Measurements from ENCODE around the gene CAV1. TPM values are rescaled to one million over a fixed set of nuclear protein-coding genes. Genes with fewer than 3 reads are reported as not detected.

Gene CAV1
- total RNA-seq, 1 experiment from 2014 or later: 20.2 TPM

DNA sequence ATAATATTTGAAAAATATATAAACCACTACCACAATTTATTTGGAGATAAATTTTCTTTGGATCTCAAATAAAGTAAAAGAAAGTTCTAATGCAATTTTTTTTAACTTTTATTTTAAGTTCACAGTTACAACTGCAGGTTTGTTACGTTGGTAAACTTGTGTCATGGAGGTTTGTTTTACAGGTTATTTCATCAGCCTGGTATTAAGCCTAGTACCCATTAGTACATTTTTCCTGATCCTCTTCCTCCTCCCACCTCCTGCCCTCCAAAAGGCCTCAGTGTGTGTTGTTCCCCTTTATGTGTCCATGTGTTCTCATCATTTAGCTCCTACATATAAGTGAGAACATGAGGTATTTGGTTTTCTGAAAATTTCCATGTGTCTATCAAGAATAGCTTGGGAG is 54.5 kb downstream of the CAV1 start:
- H2AK5ac ChIP-seq (ENCODE audit: insufficient read length, low read length): no peak overlapping the region
- no peak overlapping the region for H4K5ac ChIP-seq (ENCODE audit: insufficient read length, low read depth, low read length)
- H3K9me3 ChIP-seq (ENCODE audit: control insufficient read depth, low read depth, low read length): no peaks in the 10 kb centered on the region
- H3K4me2 ChIP-seq (ENCODE audit: insufficient read depth, insufficient read length, low read length): no peak overlapping the region
- H4K91ac ChIP-seq (ENCODE audit: insufficient read length, low read depth, low read length): no peak overlapping the region
- Mint-ChIP-seq H3K27me3 (ENCODE audit: low read depth) (no peaks in the 10 kb centered on the region), H3K9me3 (peaks cover 0 to 3% of the 10 kb centered on the region in 2 experiments; a peak in 2 of 5 replicates), H3K27ac (no peak overlapping the region), H3K36me3 (ENCODE audit: insufficient read depth in 1 of 3, low read depth in 3 of 3) (no peaks in the 10 kb centered on the region), H3K4me3 (no peak overlapping the region), H3K4me1 (0 out of 4 replicates have a peak, but pooled peaks cover 0 to 2% of the 10 kb centered on the region in 2 experiments)
- no peaks in the 10 kb centered on the region for H3K23me2 ChIP-seq (ENCODE audit: insufficient read length, low read depth, low read length, poor library complexity, severe bottlenecking)
- no peaks in the 10 kb centered on the region for H3K27me3 ChIP-seq (ENCODE audit: insufficient read depth, low read length)
- WGBS (ENCODE audit: extremely low coverage, insufficient read length, low lambda C conversion rate): no CpG with 5 or more reads among the region's 1 CpG
- H4K20me1 ChIP-seq (ENCODE audit: control insufficient read depth, insufficient read depth, insufficient read length): no peaks in the 10 kb centered on the region
- TF ChIP-seq, protein P1, sequence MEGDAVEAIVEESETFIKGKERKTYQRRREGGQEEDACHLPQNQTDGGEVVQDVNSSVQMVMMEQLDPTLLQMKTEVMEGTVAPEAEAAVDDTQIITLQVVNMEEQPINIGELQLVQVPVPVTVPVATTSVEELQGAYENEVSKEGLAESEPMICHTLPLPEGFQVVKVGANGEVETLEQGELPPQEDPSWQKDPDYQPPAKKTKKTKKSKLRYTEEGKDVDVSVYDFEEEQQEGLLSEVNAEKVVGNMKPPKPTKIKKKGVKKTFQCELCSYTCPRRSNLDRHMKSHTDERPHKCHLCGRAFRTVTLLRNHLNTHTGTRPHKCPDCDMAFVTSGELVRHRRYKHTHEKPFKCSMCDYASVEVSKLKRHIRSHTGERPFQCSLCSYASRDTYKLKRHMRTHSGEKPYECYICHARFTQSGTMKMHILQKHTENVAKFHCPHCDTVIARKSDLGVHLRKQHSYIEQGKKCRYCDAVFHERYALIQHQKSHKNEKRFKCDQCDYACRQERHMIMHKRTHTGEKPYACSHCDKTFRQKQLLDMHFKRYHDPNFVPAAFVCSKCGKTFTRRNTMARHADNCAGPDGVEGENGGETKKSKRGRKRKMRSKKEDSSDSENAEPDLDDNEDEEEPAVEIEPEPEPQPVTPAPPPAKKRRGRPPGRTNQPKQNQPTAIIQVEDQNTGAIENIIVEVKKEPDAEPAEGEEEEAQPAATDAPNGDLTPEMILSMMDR (conservative IDR thresholded peaks at IDR 0.05): no peak
- H3K4ac ChIP-seq (ENCODE audit: low read depth, low read length): no peak overlapping the region
- H4K8ac ChIP-seq (replicated peaks; ENCODE audit: insufficient read length, low read depth, low read length): no peak overlapping the region
- no peaks in the 10 kb centered on the region for H3K79me1 ChIP-seq (ENCODE audit: insufficient read depth, low read depth, low read length, poor library complexity, severe bottlenecking)
- H3K27ac ChIP-seq (ENCODE audit: insufficient read length, low read depth, low read length): no peak overlapping the region
- no peak overlapping the region for H2AFZ ChIP-seq (ENCODE audit: low read length)
- no peak overlapping the region for H3K9ac ChIP-seq (ENCODE audit: extremely low read depth, insufficient read length, low read length)
- H3K79me2 ChIP-seq (ENCODE audit: insufficient read depth, low read length): no peaks in the 10 kb centered on the region
- H3K14ac ChIP-seq (ENCODE audit: insufficient read depth, low read length): no peak overlapping the region
- no peak for DNase-seq
- H2BK5ac ChIP-seq (ENCODE audit: insufficient read length, low read length): no peak overlapping the region
- H3K23ac ChIP-seq (ENCODE audit: insufficient read length, low read depth, low read length): no peak overlapping the region
- no peak overlapping the region for H3T11ph ChIP-seq (ENCODE audit: low read length)
- H2BK20ac ChIP-seq (ENCODE audit: low read depth, low read length, poor library complexity, severe bottlenecking): no peak overlapping the region
- H3K18ac ChIP-seq (ENCODE audit: insufficient read length, low read depth, low read length): no peak overlapping the region
- H2BK15ac ChIP-seq (ENCODE audit: low read depth, low read length): no peak overlapping the region
- no peak overlapping the region for H3K56ac ChIP-seq (ENCODE audit: insufficient read length, low read depth, low read length)
- H2BK120ac ChIP-seq (ENCODE audit: low read depth, low read length, poor library complexity, severe bottlenecking): no peak overlapping the region
- H3K4me1 ChIP-seq (ENCODE audit: insufficient read depth, low read length): no peaks in the 10 kb centered on the region
- no peak overlapping the region for H2BK12ac ChIP-seq (ENCODE audit: insufficient read length, low read depth, low read length)

All from H9 (cell line).